GM23248 (cell line): ENCODE data around the gene FAM221B. TPM values are rescaled to one million over a fixed set of nuclear protein-coding genes. Genes with fewer than 3 reads are reported as not detected.

Source experiments
- DNase-seq: peaks from one replicate; pipeline ENCODE4 v3.0.0-alpha.2; 2015
- H2AFZ ChIP-seq: fragments of 200-600 bp; sonication (generic); 2 replicates; pipeline ENCODE4 v1.6.1; 2016; ENCODE audit warnings: antibody characterized with exemption
- H3F3A ChIP-seq: fragments of 200-600 bp; sonication (generic); 2 replicates; pipeline ENCODE4 v1.6.1; 2016; ENCODE audit warnings: mild to moderate bottlenecking, antibody characterized with exemption, mixed run types; ENCODE audit not compliant: insufficient read depth
- H3K27ac ChIP-seq: fragments of 200-600 bp; sonication (generic); 2 replicates; pipeline ENCODE4 v1.5.1; 2016; ENCODE audit warnings: mild to moderate bottlenecking
- H3K27me3 ChIP-seq: fragments of 200-600 bp; sonication (generic); replicated peaks from 2 replicates; pipeline ENCODE4 v1.6.1; 2016; ENCODE audit warnings: mild to moderate bottlenecking; ENCODE audit not compliant: insufficient read depth
- H3K36me3 ChIP-seq: fragments of 200-600 bp; sonication (generic); 2 replicates; pipeline ENCODE4 v1.6.1; 2016; ENCODE audit warnings: low read depth, mild to moderate bottlenecking
- H3K4me1 ChIP-seq: fragments of 200-600 bp; sonication (generic); 2 replicates; pipeline ENCODE4 v1.6.1; 2016; ENCODE audit warnings: mild to moderate bottlenecking; ENCODE audit not compliant: insufficient read depth
- H3K4me2 ChIP-seq: fragments of 200-600 bp; sonication (generic); one replicate; pipeline ENCODE4 v1.6.1; 2016; ENCODE audit warnings: mild to moderate bottlenecking; ENCODE audit not compliant: unreplicated experiment
- H3K4me3 ChIP-seq: fragments of 200-600 bp; sonication (generic); 2 replicates; pipeline ENCODE4 v1.5.1; 2016; ENCODE audit warnings: mild to moderate bottlenecking
- H3K79me2 ChIP-seq: fragments of 200-600 bp; sonication (generic); 2 replicates; pipeline ENCODE4 v1.6.1; 2016; ENCODE audit warnings: mild to moderate bottlenecking; ENCODE audit not compliant: insufficient read depth
- H3K9ac ChIP-seq: fragments of 200-600 bp; sonication (generic); 2 replicates; pipeline ENCODE4 v1.6.1; 2016; ENCODE audit warnings: mild to moderate bottlenecking
- H3K9me2 ChIP-seq: fragments of 200-600 bp; sonication (generic); 2 replicates; pipeline ENCODE4 v1.6.1; 2016; ENCODE audit warnings: mixed run types, mild to moderate bottlenecking, moderate library complexity; ENCODE audit not compliant: insufficient read depth
- H3K9me3 ChIP-seq: fragments of 200-600 bp; sonication (generic); one replicate; pipeline ENCODE4 v1.6.1; 2017; ENCODE audit warnings: low read depth
- H4K20me1 ChIP-seq: fragments of 200-600 bp; sonication (generic); 2 replicates; pipeline ENCODE4 v1.6.0; 2016; ENCODE audit not compliant: insufficient read depth
- EZH2 ChIP-seq: fragments of 200-600 bp; sonication (generic); IDR thresholded peaks from 2 replicates; pipeline ENCODE4 v1.6.1; 2018; ENCODE audit warnings: antibody characterized with exemption, mild to moderate bottlenecking; ENCODE audit not compliant: insufficient read depth, poor library complexity, severe bottlenecking
- EZH2phosphoT487 ChIP-seq: fragments of 200-600 bp; sonication (generic); IDR thresholded peaks from 2 replicates; pipeline ENCODE4 v1.6.1; 2018; ENCODE audit warnings: antibody characterized with exemption, moderate library complexity, mild to moderate bottlenecking, low read depth; ENCODE audit not compliant: insufficient read depth
- WGBS, 2 experiments: methylation state at CpG; one replicate each; pipeline ENCODE4 v1.1.6; 2015 to 2017; ENCODE audit warnings: low lambda C conversion rate in 2 of 2, low coverage in 1 of 2; ENCODE audit errors: missing lambda C conversion rate in 2 of 2; 5-methylcytosine and 5-hydroxymethylcytosine counted together
- in situ Hi-C: fragments of 300-500 bp; cut with MboI; formaldehyde crosslinking; loops from 2 replicates; pipeline ENCODE4 v1.15.0; 2020
- polyA plus RNA-seq: library from polyadenylated mRNA; unstranded; fragments of >200 nt; fragmentation: Nextera tagmentation; extraction: Ambion mirVana; gene quantifications from 2 replicates; pipeline ENCODE4 v1.2.1, GENCODE V29; 2016
- total RNA-seq: library from RNA; depleted of rRNA; stranded (reverse); fragments of >200 nt; shearing (Covaris generic); gene quantifications from 2 replicates; pipeline ENCODE4 v1.2.3, GENCODE V29; 2014

The FAM221B gene
- total and polyA plus RNA-seq, 2 experiments from 2014 or later = not detected

DNA sequence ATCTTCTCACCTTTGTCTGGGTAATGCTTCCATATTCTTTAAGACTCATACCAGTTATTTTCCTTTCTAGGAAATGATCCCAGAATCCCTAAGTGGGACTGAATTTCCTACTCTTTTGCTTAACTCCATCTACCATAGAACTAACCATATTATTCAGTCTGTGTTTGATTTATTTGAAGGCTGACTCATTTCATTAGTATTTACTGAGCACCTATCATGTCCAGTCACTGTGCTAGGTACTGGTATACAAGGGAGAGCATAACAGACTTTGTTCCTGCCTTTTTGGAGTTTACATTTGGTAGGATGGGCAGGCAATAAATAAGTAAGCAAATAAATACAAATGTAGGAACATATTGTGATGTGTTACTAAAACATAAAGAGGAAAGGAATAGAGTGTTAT lies 32.8 kb downstream of the FAM221B start:
- H3K36me3 ChIP-seq = no peaks in the 10 kb centered on the region
- no peaks in the 10 kb centered on the region for H4K20me1 ChIP-seq
- peaks cover 55% of the 10 kb centered on the region for H3K79me2 ChIP-seq
- TF ChIP-seq EZH2phosphoT487 (no peak), EZH2 (no peak)
- peaks cover 24% of the 10 kb centered on the region for H3F3A ChIP-seq
- H3K27me3 ChIP-seq = no peaks in the 10 kb centered on the region
- H2AFZ ChIP-seq = 0 out of 2 replicates have a peak overlapping the region, but pooled peaks have one; percentile 26
- peak overlapping the region; percentile 42; the same call in 1 of the 2 replicates for H3K4me3 ChIP-seq
- peak overlapping the region; percentile 25; the same call in 1 of the 2 replicates for H3K27ac ChIP-seq
- peaks cover 55% of the 10 kb centered on the region for H3K4me1 ChIP-seq
- peak overlapping the region; percentile 40; the same call in 1 of the 2 replicates for H3K9ac ChIP-seq
- in situ Hi-C loops = no loop called here
- peak overlapping the region; percentile 68 for H3K4me2 ChIP-seq
- no peaks in the 10 kb centered on the region for H3K9me2 ChIP-seq
- DNase-seq = peak; percentile 18
- H3K9me3 ChIP-seq = no peaks in the 10 kb centered on the region

DNA sequence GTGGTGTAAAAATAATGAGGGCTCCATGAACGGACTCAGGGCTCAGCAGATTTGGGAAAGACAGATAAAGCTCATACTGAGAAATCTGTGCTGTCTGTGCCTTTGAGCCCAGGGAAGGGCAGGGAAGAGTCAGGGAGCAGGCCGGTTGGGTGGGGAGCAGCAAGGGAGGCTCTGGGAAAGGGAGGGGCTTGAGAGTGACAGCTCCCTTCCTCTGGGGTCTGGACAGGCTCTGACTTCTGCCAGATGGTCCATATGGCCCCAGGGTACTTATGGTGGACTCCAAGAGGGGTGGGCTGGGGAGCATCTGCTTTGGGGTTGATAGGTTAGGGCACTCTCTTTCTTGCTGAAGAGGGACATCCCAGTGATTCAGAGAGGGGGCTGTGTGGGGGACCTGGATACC lies 35.1 kb downstream of the FAM221B start:
- Histone ChIP-seq H3K27me3 (no peaks in the 10 kb centered on the region), H3K9me3 (no peaks in the 10 kb centered on the region), H3K4me3 (peak overlapping the region; percentile 68), H3K9ac (peak overlapping the region; percentile 81), H3K4me2 (peak overlapping the region; percentile 68), H3K79me2 (peaks cover 55% of the 10 kb centered on the region), H4K20me1 (no peaks in the 10 kb centered on the region), H3F3A (peaks cover 15% of the 10 kb centered on the region), H3K27ac (no peak overlapping the region), H3K9me2 (no peaks in the 10 kb centered on the region), H3K36me3 (no peaks in the 10 kb centered on the region), H2AFZ (0 out of 2 replicates have a peak overlapping the region, but pooled peaks have one; percentile 32), H3K4me1 (peaks cover 51% of the 10 kb centered on the region)
- peak; percentile 28 for DNase-seq
- WGBS, 2 experiments = 15 to 21% methylated on average over 2 of the region's 2 CpGs
- in situ Hi-C loops = no loop called here
- TF ChIP-seq EZH2 = no peak
- no peak for TF ChIP-seq EZH2phosphoT487

DNA sequence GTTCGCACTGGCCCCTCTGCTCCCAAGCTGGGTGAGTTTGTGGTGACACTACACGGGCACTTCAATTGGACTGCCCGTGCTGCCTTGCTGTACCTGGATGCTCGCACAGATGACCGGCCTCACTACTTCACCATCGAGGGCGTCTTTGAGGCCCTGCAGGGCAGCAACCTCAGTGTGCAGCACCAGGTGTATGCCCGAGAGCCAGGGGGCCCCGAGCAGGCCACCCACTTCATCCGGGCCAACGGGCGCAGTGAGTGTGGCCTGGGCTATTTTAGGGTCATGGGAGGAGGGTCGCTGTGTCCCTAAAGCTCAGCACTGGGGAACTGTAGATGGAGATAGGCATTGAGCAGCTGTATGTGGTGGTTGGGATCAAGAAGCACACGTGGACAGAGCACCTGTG lies 35.7 kb downstream of the FAM221B start:
- Histone ChIP-seq H2AFZ (no peak overlapping the region), H3K4me2 (peak overlapping the region; percentile 68)
- in situ Hi-C loops = no loop called here

DNA sequence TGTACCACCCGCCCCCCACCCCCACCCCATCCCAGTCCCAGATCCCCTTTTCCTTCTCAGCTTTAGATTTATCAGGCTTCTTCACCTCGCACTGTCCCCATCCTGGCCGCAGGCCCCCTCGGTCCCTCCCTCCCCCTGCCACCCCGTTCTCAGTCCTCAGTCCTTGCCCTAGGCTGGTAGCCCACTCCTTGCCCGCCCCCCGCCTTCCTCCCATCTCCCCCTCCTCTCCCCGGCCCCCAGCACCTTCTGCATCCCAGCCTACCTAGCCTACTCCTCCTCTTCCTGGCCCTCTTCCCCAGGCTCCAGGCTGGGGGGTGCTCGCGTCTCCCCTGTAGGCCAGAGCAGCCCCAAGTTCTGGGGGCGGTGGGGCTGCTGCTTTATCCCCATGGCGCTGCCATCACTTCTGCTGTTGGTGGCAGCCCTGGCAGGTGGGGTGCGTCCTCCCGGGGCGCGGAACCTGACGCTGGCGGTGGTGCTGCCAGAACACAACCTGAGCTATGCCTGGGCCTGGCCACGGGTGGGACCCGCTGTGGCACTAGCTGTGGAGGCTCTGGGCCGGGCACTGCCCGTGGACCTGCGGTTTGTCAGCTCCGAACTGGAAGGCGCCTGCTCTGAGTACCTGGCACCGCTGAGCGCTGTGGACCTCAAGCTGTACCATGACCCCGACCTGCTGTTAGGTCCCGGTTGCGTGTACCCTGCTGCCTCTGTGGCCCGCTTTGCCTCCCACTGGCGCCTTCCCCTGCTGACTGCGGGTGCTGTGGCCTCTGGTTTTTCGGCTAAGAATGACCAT lies 36.3 kb downstream of the FAM221B start:
- Histone ChIP-seq H3K36me3 (no peaks in the 10 kb centered on the region), H3K4me2 (peak overlapping the region; percentile 68), H3K4me3 (peak overlapping the region; percentile 68), H3K9me3 (no peaks in the 10 kb centered on the region), H3K79me2 (peaks cover 53% of the 10 kb centered on the region), H4K20me1 (no peaks in the 10 kb centered on the region), H3F3A (peaks cover 5% of the 10 kb centered on the region; the same call in 1 of the 2 replicates), H3K27ac (no peak overlapping the region), H3K9ac (peak overlapping the region; percentile 81), H3K27me3 (no peaks in the 10 kb centered on the region), H3K9me2 (no peaks in the 10 kb centered on the region), H2AFZ (peak overlapping the region; percentile 66; the same call in 1 of the 2 replicates), H3K4me1 (peaks cover 46% of the 10 kb centered on the region)
- in situ Hi-C loops = no loop called here
- TF ChIP-seq EZH2 (no peak), EZH2phosphoT487 (no peak)
- WGBS, 2 experiments = 28 to 33% methylated on average over 25 to 34 of the region's 34 CpGs
- DNase-seq = peak; percentile 28

More for the DNA sequence above, 35.7 kb downstream of the FAM221B start:
- H3K4me1 ChIP-seq = peaks cover 46% of the 10 kb centered on the region
- peak overlapping the region; percentile 81 for H3K9ac ChIP-seq
- H3K36me3 ChIP-seq = no peaks in the 10 kb centered on the region
- no peaks in the 10 kb centered on the region for H3K9me2 ChIP-seq
- no peaks in the 10 kb centered on the region for H3K27me3 ChIP-seq
- 52 to 56% methylated on average over 14 of the region's 14 CpGs for WGBS, 2 experiments
- no peak for DNase-seq
- H3F3A ChIP-seq = peaks cover 9% of the 10 kb centered on the region
- H4K20me1 ChIP-seq = no peaks in the 10 kb centered on the region
- H3K27ac ChIP-seq = no peak overlapping the region
- peaks cover 55% of the 10 kb centered on the region for H3K79me2 ChIP-seq
- no peaks in the 10 kb centered on the region for H3K9me3 ChIP-seq
- TF ChIP-seq EZH2phosphoT487 = no peak
- no peak for TF ChIP-seq EZH2
- H3K4me3 ChIP-seq = peak overlapping the region; percentile 68
